ENCODE data around the gene PAAF1.

DNA sequence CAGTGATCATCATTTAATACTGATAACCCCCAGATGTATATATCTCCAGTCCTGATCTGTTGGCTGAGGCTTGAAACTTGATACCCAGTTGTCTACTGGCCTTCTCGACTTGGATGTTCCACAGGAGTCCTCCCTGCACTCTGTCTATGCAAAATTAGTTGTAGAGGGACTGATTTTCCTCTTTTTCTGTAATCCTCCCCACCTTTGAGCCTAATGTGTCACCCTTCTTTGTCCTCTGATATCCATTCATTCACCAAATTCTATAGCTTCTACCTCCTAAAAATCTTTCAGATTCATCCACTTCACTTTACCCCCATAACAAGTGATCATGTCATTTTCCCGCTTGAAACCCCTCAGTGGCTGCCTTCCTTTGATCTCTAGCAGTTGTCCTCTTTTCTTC lies 16.6 kb upstream of the PAAF1 start:
- TF ChIP-seq, protein P1, sequence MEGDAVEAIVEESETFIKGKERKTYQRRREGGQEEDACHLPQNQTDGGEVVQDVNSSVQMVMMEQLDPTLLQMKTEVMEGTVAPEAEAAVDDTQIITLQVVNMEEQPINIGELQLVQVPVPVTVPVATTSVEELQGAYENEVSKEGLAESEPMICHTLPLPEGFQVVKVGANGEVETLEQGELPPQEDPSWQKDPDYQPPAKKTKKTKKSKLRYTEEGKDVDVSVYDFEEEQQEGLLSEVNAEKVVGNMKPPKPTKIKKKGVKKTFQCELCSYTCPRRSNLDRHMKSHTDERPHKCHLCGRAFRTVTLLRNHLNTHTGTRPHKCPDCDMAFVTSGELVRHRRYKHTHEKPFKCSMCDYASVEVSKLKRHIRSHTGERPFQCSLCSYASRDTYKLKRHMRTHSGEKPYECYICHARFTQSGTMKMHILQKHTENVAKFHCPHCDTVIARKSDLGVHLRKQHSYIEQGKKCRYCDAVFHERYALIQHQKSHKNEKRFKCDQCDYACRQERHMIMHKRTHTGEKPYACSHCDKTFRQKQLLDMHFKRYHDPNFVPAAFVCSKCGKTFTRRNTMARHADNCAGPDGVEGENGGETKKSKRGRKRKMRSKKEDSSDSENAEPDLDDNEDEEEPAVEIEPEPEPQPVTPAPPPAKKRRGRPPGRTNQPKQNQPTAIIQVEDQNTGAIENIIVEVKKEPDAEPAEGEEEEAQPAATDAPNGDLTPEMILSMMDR (IDR thresholded peaks at IDR 0.05; ENCODE audit: low read depth, low read length), result no peak
- TF ChIP-seq POLR2A (IDR thresholded peaks at IDR 0.05; ENCODE audit: extremely low read depth, insufficient read length) (no peak), MYC (IDR thresholded peaks at IDR 0.05; ENCODE audit: low read depth, low read length) (no peak)
- TF ChIP-seq, protein P2, sequence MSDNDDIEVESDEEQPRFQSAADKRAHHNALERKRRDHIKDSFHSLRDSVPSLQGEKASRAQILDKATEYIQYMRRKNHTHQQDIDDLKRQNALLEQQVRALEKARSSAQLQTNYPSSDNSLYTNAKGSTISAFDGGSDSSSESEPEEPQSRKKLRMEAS (IDR thresholded peaks at IDR 0.05; ENCODE audit: low read depth, low read length), result no peak

Data from NB4 (cell line).